GM10248 (cell line): Measurements from ENCODE around the gene RUNX1.

Experiments
- CTCF ChIA-PET: fragments of 300-600 bp; sonication (Branson Sonifier 250); formaldehyde crosslinking; extraction: SDS; loops from one replicate; lab custom pipeline; 2021; ENCODE audit warnings: antibody characterized with exemption; lab: Yijun Ruan, JAX
- POLR2A ChIA-PET: fragments of 350-650 bp; sonication (Branson Sonifier 250); formaldehyde crosslinking; extraction: SDS; loops from one replicate; lab custom pipeline; 2020; ENCODE audit warnings: antibody characterized with exemption; lab: Yijun Ruan, JAX
- DNase-seq: peaks from one replicate; pipeline ENCODE4 v3.0.0; 2012; ENCODE audit errors: extremely low spot score
- TF ChIP-seq, protein P1 (sequence below): IDR thresholded peaks from 2 replicates; pipeline ENCODE4 v1.5.1; 2012; ENCODE audit warnings: mild to moderate bottlenecking, low read depth; ENCODE audit errors: extremely low read depth, missing control alignments, control extremely low read depth

Gene RUNX1

GRCh38 chr21:35037384-35037765 lies 11.7 kb downstream of the RUNX1 start:
- DNase-seq = no peak
- TF ChIP-seq, protein P1, sequence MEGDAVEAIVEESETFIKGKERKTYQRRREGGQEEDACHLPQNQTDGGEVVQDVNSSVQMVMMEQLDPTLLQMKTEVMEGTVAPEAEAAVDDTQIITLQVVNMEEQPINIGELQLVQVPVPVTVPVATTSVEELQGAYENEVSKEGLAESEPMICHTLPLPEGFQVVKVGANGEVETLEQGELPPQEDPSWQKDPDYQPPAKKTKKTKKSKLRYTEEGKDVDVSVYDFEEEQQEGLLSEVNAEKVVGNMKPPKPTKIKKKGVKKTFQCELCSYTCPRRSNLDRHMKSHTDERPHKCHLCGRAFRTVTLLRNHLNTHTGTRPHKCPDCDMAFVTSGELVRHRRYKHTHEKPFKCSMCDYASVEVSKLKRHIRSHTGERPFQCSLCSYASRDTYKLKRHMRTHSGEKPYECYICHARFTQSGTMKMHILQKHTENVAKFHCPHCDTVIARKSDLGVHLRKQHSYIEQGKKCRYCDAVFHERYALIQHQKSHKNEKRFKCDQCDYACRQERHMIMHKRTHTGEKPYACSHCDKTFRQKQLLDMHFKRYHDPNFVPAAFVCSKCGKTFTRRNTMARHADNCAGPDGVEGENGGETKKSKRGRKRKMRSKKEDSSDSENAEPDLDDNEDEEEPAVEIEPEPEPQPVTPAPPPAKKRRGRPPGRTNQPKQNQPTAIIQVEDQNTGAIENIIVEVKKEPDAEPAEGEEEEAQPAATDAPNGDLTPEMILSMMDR = no peak
- CTCF ChIA-PET = no interaction called here
- POLR2A ChIA-PET = no interaction called here

DNA sequence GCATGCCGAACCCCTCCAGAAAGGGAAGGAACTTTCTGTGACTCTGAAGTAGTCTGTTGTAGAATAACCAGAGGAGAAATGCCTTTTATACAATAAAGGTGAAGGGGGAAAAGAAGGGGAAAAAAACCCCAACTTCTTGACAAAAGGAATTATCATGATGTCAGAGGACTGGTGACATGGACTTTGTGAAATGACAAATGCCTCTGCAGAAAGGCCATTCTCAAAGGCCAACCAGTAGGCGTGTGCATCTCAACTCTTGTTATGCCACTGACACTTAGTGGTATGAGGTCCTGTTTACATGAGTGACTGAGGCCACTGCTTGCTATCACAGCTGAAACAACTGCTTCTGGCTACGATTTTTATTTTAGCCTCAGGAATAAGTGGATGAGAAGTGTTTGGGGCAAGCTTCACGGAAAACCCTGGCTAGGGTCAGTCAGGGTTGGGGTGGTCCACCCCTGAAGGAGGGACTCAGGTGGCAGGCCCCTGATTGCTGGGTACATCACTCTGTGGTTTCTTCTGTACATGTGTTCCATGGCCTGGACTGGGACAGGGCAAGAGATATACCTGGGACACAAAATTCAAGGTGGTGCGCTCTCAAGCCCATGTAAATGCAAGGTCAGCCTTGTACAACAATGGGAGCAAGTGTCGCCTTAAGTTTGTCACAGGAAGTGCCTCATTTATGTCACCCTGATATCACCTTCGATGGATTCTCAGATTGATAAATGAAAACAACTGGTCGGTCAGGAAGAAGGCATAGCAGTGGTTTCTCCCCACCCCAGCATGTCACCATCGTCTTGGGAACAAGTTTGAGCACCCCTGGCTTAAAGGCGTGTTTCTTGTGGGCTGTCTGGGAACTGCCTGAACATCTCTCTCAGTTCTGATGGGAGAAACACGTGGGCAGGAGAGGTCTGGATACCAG lies 12.4 kb downstream of the RUNX1 start:
- CTCF ChIA-PET = interaction anchor here (1.4 kb wide), 1 partner anchor 14 kb away, joined by 3 read pairs; no protein-coding TSS in a partner anchor
- DNase-seq = no peak
- TF ChIP-seq, protein P1 = no peak
- POLR2A ChIA-PET = no interaction called here

GRCh38 chr21:35035581-35035980 lies 13.5 kb downstream of the RUNX1 start:
- DNase-seq = no peak
- POLR2A ChIA-PET = no interaction called here
- TF ChIP-seq, protein P1 = no peak
- CTCF ChIA-PET = interaction anchor here (1.4 kb wide), 1 partner anchor 16 kb away, joined by 3 read pairs; no protein-coding TSS in a partner anchor

DNA sequence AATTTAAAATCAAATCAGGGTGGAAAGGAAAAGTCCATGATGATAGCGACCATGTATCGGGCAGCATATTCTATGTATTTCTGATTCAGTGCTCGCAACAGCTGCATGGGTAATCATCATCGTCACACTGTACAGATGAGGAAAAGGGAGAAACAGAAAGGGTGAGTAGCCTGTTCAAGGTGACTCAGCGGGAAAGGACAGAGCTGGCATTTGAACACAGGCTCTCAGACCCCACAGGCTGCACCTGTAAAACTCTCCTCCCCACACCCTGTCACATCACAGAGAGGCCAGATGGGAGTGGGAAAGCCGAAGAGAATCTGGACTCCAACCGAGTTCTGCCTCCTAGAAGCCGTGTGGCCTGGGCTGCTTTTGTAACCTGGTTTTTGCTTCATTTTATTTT lies 14.0 kb downstream of the RUNX1 start:
- POLR2A ChIA-PET = no interaction called here
- TF ChIP-seq, protein P1 = no peak
- DNase-seq = no peak
- CTCF ChIA-PET = interaction anchor here (1.4 kb wide), 1 partner anchor 16 kb away, joined by 3 read pairs; no protein-coding TSS in a partner anchor

- no peak for DNase-seq
- POLR2A ChIA-PET = no interaction called here
- TF ChIP-seq, protein P1 = no peak
- CTCF ChIA-PET = no interaction called here
These were observed 14.7 kb downstream of the RUNX1 start for GRCh38 chr21:35034203-35034926.

GRCh38 chr21:35032474-35033263 lies 16.4 kb downstream of the RUNX1 start:
- POLR2A ChIA-PET = no interaction called here

More at GRCh38 chr21:35032474-35033263, 16.4 kb downstream of the RUNX1 start:
- DNase-seq = no peak
- CTCF ChIA-PET = no interaction called here
- TF ChIP-seq, protein P1 = no peak
